GM18502 (cell line): ENCODE data around the gene PACRG.

Experiments
- ATAC-seq: cut with Tn5 transposase; IDR thresholded peaks from one replicate; pipeline ENCODE4 v1.9.1; 2021; ENCODE audit warnings: mild to moderate bottlenecking; ENCODE audit not compliant: unreplicated experiment, poor library complexity

The PACRG gene

DNA sequence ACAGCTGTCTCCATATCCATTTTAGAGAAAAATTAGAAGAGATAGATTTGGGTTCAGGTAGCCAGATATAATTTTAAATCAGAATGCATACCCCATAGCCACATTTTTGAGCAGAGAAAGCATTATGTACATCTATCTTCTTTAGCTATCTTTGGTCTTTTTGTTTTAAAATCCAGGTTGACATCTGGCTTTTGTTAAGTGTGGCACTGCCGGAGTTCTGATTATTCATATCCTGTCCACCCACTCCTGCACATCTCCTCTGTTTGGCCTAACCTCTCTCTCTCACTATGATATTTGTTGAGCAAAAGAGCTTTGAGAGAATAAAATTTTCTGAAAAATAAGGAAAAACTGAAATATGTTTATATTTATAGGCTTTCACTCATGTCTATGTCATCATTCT is 189.7 kb downstream of the PACRG start:
- no peak for ATAC-seq

- ATAC-seq = no peak
Measured at GRCh38 chr6:162921062-162921461, 193.3 kb downstream of the PACRG start.

DNA sequence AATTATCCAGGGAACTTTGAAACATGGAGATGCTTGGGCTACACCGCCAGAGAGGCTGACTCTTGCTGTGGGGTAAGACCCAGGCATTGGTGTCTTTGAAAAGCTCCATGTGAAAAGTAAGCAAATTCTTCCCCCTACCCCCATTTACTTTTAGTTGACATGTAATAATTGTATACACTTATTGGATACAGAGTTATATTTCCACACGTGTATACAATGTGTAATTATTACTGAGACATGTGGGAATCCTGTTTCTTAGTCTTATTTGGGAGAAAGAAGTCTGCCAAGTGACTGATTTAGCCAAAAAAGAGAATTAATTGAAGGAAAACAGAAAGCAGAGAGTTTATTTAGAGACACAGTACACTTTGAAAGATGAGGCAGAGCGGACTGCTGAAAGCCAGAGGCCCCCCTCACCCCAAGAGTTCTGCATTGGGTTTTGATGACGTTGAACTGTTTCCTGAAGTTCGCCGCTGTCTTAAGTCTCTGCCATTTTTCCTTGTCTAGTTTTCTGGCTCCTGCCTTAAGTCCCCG is 193.8 kb downstream of the PACRG start:
- ATAC-seq = no peak

- no peak for ATAC-seq
Measured at GRCh38 chr6:162922563-162923166, 194.9 kb downstream of the PACRG start.

DNA sequence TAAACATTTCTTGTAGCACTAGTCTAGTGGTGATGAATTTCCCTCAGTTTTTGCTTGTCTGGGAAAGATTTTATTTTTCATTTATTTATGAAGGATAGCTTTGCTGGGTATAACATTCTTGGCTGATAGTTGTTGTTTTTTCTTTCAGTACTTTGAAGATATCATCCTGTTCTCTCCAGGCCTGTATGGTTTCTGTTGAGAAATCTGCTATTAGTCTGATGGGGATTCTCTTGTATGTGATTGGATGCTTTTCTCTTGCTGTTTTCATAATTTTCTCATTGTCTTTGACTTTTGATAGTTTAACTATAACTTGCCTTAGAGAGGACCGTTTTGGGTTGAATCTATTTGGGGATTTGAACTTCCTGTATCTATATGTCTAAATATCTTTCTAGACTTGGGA is 207.1 kb downstream of the PACRG start:
- no peak for ATAC-seq

DNA sequence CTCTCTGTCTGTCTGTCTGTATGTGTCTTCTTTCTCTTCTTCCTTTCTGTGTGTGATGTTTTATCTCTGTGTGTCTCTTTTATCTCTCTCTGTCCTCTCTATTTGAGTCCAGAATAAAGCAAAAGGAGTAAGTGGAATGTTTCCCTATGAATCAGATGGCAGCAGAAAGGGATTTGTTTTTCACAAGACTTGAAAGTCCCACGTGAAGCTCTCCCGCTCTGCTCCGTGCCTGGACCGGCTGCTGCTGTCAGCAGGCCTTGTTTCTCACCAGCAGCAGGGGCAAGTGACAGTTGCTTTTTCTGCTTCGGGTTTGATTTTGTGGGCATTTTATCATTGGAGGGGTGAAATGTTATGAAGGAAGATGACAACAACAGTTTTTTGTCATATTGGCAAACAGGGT is 212.7 kb downstream of the PACRG start:
- ATAC-seq = no peak

GRCh38 chr6:162941128-162941527 is 213.4 kb downstream of the PACRG start:
- ATAC-seq = no peak

- ATAC-seq = no peak
Measured at GRCh38 chr6:162942866-162943265, 215.1 kb downstream of the PACRG start.

GRCh38 chr6:162943369-162943768 is 215.6 kb downstream of the PACRG start:
- no peak for ATAC-seq

DNA sequence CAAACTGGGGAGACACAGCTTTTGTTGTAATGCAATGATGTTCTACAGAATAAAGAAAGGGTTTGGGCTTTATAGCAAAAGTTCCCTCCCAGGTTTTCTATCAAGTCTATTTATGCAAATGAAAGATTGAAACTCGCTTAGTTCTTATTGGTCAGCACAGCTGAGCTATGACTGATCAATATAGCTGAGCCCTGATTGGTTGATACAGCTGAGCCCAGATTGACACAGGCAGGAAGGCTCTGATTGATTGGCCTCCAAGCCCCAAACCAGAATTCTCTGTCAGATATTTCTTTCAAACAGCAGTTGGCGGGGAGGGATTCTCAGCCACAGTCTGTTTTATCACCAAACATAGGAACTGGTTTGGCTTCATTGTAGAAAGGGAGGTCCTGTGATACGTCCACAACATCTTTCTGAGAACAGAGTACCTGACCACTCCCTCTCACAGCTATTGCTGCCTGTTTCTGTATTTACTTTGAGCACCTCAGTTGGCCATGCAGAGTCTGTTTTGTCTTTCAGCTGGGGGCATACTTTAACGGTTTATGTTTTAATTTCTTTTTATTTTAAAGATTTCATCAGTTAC is 223.5 kb downstream of the PACRG start:
- no peak for ATAC-seq

- ATAC-seq = no peak
Measured at GRCh38 chr6:162952423-162952822, 224.6 kb downstream of the PACRG start.

- ATAC-seq = no peak
Measured at GRCh38 chr6:162957062-162957461, 229.3 kb downstream of the PACRG start.

DNA sequence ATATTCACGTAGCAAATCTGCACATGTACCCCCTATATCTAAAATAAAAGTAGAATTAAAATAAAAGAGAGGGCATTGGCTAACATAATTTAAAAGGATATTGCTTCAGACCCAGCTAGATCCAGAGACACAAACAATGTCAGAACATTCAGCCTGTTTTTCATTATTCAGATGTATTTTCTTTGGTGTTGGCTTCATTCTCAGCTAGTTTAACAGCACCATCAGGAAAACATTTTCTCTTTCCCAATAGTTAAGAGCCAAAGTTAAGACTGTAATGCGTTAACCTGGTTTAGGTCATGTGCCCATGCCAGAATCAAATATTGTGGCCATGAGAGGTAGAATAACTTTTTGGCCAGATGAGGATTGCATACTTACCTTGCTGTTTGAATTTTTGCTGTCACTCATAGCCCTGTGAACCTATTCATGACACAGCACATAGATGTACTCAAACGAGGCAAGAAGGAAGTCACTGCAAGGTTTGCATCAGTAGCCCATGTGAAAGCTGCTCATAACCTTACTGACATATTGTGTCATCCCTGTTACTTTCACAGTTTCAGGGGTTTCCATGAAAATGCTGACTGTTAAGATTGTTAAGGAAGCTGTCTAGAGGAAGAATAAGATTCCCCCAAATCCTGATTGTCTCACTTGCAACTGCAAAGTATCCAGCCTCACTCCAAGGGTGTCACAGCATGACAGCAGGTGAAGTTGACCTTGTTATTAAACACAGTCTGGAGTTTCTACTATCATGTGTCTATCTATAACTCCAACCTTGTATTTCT is 233.1 kb downstream of the PACRG start:
- ATAC-seq = no peak

DNA sequence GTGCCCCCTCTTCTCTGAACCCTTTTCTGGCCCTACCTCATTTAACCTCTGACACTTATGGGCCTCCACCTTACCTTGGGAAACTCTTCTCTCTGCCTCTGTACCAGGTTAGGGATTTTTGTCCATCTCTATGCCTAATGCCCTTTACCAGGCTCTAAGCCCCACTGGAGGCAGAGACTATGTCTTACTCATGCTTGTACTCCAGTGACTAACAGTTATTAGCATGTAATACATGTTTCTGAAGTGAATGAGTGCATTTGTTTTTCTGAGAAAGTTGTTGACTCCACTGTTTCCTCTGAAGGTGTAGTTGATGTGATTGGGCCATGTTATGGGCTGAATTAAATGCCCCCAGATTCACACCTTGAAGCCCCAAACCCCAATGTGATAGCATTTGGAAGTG is 234.3 kb downstream of the PACRG start:
- ATAC-seq = no peak

- ATAC-seq = no peak
Measured at GRCh38 chr6:162963861-162964260, 236.1 kb downstream of the PACRG start.

- no peak for ATAC-seq
Measured at GRCh38 chr6:162964488-162965140, 236.8 kb downstream of the PACRG start.

DNA sequence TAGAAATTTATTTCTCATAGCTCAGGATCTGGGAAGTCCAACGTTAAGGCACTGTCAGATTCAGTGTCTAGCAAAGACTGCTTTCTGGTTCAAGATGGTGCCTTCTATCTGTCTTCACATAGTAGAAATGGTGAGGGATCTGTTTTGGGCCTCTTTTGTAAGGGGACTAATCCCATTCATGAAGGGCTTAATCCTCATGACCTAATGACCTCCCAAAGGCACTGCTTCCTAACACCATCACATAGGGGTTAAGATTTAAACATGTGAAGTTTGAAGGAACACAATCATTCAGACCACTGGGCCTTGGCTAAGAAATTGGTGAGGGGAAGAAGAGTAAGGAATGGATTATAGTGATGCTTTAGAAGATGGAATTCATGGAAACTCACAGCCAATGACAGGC is 237.6 kb downstream of the PACRG start:
- ATAC-seq = no peak

DNA sequence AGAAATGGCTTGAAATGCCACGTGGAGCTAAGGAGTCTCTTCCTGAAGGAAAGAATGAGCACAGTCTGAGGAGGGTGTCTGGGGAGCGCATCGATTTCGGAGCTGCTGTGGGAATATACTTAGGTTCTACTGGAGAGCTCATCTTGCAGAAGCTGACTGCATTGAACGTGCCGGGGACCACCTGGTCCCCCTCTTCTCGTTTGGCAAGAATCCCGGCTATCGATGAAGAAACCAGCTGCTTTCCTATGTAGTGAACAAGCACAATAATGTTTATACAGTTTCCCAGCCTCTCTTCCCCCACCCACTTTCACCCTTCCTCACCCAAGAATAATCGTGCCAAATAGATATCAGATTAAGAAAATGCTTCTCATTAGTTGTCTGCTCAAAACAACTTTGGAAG is 242.5 kb downstream of the PACRG start:
- ATAC-seq = no peak

GRCh38 chr6:162971356-162971755 is 243.6 kb downstream of the PACRG start:
- no peak for ATAC-seq

GRCh38 chr6:162973151-162973872 is 245.5 kb downstream of the PACRG start:
- no peak for ATAC-seq
